ENCODE measurements around the gene KMT5B.

- TF ChIP-seq CTCF (IDR thresholded peaks at IDR 0.05): no peak
- no peak for TF ChIP-seq ZFX (IDR thresholded peaks at IDR 0.05; ENCODE audit: borderline replicate concordance)
These were observed 49.4 kb upstream of the KMT5B start for GRCh38 chr11:68262544-68262827.

All from 22Rv1 (cell line).